HG02678 (cell line): Measurements from ENCODE around the gene NOPCHAP1.
A peak's percentile ranks its signal among the peaks of the same experiment; 100 is the strongest.

ENCODE experiments used
- ATAC-seq: cut with Tn5 transposase; IDR thresholded peaks from one replicate; pipeline ENCODE4 v1.9.1; 2021; ENCODE audit warnings: mild to moderate bottlenecking, moderate library complexity; ENCODE audit not compliant: unreplicated experiment

The NOPCHAP1 gene

DNA sequence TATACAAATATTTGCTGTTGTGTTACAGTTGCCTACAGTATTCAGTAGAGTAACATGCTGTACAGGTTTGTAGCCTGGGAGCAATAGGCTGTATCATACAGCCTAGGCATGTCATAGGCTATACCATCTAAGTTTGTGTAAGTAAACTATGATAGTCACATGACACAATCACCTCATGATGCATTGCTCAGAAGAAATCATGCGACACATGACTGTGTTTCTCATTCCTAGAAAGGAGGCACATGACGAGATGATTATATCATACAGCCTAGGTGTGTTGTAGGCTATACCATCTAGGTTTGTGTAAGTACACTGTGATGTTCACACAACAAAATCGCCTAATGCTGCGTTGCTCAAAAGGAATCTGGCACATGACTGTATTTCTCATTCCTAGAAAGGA, 31.9 kb downstream of the NOPCHAP1 start:
- no peak for ATAC-seq

- no peak for ATAC-seq
Observed at GRCh38 chr12:105018776-105019175, 32.7 kb downstream of the NOPCHAP1 start.

- no peak for ATAC-seq
Observed at GRCh38 chr12:105020241-105020962, 34.3 kb downstream of the NOPCHAP1 start.

- no peak for ATAC-seq
Observed at GRCh38 chr12:105024928-105025327, 38.8 kb downstream of the NOPCHAP1 start.

DNA sequence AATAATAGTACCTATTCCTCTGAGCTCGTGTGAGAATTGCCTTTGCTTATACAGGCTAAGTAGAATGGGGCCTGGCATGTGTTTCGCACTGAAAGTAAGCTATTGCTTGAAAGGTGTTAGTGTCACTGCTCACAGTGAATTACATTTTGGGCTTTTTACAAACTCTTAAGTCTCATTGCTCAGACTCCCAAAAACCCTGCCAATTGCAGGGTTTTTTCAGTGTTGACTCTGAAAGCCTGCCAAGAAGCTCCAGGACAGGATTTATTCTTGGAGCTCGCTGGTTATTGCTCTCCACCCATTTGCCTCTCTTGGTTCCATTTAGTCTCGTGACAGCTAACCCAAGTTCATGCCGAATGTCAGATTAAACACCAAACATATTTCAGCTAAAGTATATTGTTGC, 39.8 kb downstream of the NOPCHAP1 start:
- no peak for ATAC-seq

- no peak for ATAC-seq
Observed at GRCh38 chr12:105026411-105026810, 40.3 kb downstream of the NOPCHAP1 start.

GRCh38 chr12:105030820-105031807, 45.0 kb downstream of the NOPCHAP1 start:
- peak; percentile 91 for ATAC-seq

DNA sequence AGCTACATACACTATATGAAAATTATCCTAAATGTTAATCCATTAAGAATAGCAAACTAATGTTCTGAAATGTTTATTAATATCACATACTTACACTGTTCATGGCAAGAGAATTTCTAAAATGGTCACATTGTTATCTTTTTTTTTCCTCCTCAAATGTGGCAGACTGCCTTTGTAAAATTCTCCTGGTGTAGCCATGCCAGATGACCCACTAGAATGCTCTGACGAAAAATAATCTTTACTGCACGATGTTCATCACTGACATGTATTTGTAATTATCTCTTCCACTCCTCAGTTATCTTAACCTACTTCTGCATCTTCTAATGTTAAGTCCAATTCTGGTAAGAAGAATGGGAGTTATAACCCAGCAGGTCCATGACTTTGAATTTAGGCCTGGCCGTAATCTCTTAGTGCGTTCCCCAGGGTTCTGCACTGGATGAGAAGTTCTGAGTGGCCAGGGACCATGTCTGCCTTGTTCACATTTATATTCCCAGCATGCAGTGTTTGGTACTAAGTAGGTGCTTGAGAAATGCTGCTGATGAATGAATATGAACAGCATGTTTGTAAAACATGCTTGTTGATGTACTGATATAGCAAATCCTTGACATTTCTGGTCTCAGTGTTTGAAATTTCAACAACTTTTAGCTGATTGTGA, 46.7 kb downstream of the NOPCHAP1 start:
- no peak for ATAC-seq

- no peak for ATAC-seq
Observed at GRCh38 chr12:105033851-105034250, 47.7 kb downstream of the NOPCHAP1 start.
